Measurements from ENCODE around the gene SHF.
"Not testable (repeated sequence)": the region's sequence is repeated elsewhere in the genome, so short reads cannot be mapped to it uniquely, and the experiment has no call there.

Gene SHF

GRCh38 chr15:45143946-45144345 is 43.8 kb downstream of the SHF start:
- no peaks in the 10 kb centered on the region for H3K9me3 ChIP-seq (ENCODE audit: control insufficient read depth, low read length)
- H3K4me1 ChIP-seq (ENCODE audit: control insufficient read depth, insufficient read depth, low read length, poor library complexity, severe bottlenecking) = peaks cover 10% of the 10 kb centered on the region
- H3K27ac ChIP-seq (ENCODE audit: low read depth, low read length, severe bottlenecking) = no peak overlapping the region
- no peaks in the 10 kb centered on the region for H3K36me3 ChIP-seq (ENCODE audit: control insufficient read depth, insufficient read depth, low read length)
- 90 to 91% methylated on average over 11 of the region's 11 CpGs for WGBS, 2 experiments (ENCODE audit: insufficient coverage in 2 of 2)
- H3K4me3 ChIP-seq (ENCODE audit: extremely low read depth, insufficient read depth, low read length, poor library complexity, severe bottlenecking) = no peak overlapping the region

DNA sequence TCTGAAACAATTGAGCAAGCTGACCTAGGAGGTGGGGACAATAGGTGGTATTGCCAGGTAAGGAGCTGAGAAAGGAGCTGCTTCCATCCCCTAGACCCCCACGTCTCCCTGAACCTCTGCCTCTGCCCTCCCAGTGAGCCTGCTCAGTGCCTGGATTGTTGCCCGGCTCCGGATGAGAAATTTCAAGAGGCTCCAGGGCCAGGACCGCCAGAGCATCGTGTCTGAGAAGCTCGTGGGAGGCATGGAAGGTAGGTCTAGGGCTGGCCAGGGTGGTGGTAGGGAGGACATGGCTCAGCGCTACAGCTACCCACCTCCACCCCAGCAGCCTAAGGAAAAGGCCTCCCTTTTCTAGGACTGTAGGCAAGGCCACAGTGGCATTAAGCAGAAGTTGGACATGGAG is 44.7 kb downstream of the SHF start:
- H3K4me3 ChIP-seq (ENCODE audit: extremely low read depth, insufficient read depth, low read length, poor library complexity, severe bottlenecking) = no peak overlapping the region
- no peaks in the 10 kb centered on the region for H3K36me3 ChIP-seq (ENCODE audit: control insufficient read depth, insufficient read depth, low read length)
- H3K27ac ChIP-seq (ENCODE audit: low read depth, low read length, severe bottlenecking) = no peak overlapping the region
- WGBS, 2 experiments (ENCODE audit: insufficient coverage in 2 of 2) = 92 to 94% methylated on average over 2 to 6 of the region's 7 CpGs
- H3K4me1 ChIP-seq (ENCODE audit: control insufficient read depth, insufficient read depth, low read length, poor library complexity, severe bottlenecking) = peaks cover under 1% of the 10 kb centered on the region
- H3K9me3 ChIP-seq (ENCODE audit: control insufficient read depth, low read length) = no peaks in the 10 kb centered on the region

GRCh38 chr15:45141386-45141785 is 46.4 kb downstream of the SHF start:
- 89 to 95% methylated on average over 3 to 4 of the region's 5 CpGs for WGBS, 2 experiments (ENCODE audit: insufficient coverage in 2 of 2)
- no peak overlapping the region for H3K4me3 ChIP-seq (ENCODE audit: extremely low read depth, insufficient read depth, low read length, poor library complexity, severe bottlenecking)
- no peaks in the 10 kb centered on the region for H3K4me1 ChIP-seq (ENCODE audit: control insufficient read depth, insufficient read depth, low read length, poor library complexity, severe bottlenecking)
- H3K27ac ChIP-seq (ENCODE audit: low read depth, low read length, severe bottlenecking) = no peak overlapping the region
- H3K9me3 ChIP-seq (ENCODE audit: control insufficient read depth, low read length) = no peaks in the 10 kb centered on the region
- no peaks in the 10 kb centered on the region for H3K36me3 ChIP-seq (ENCODE audit: control insufficient read depth, insufficient read depth, low read length)

DNA sequence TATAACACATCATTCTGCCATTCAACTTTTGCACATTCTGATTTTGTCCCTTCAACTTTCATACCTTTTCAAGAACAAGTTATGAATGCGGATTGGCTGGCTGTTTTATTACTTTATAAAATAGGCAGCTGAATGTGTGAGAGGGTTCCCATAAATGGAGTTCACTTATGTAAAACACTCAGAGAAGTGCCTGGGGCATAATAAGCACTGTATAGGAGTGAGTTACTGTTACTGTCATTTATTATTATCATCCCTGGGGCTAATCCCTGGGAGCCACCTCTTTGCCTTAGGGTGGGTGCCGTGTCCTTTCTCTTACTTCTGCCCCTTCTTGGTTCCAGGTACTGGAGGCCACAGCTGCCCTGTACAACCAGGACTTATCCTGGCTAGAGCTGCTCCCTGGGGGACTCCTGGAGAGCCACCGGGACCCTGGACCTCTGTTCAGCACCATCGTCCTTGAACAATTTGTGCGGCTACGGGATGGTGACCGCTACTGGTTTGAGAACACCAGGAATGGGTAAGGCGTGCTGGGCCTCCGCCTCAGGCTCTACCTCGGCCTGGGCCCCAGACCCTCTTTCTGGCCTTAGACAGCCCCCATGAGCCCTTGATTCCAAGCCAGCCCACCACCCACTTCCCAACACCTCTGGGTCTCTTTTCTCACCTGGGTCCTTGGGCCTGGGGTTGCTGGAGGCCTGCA is 47.1 kb downstream of the SHF start:
- no peaks in the 10 kb centered on the region for H3K9me3 ChIP-seq (ENCODE audit: control insufficient read depth, low read length)
- no peaks in the 10 kb centered on the region for H3K36me3 ChIP-seq (ENCODE audit: control insufficient read depth, insufficient read depth, low read length)
- H3K4me1 ChIP-seq (ENCODE audit: control insufficient read depth, insufficient read depth, low read length, poor library complexity, severe bottlenecking) = no peaks in the 10 kb centered on the region
- 91 to 95% methylated on average over 9 of the region's 10 CpGs for WGBS, 2 experiments (ENCODE audit: insufficient coverage in 2 of 2)
- no peak overlapping the region for H3K4me3 ChIP-seq (ENCODE audit: extremely low read depth, insufficient read depth, low read length, poor library complexity, severe bottlenecking)
- no peak overlapping the region for H3K27ac ChIP-seq (ENCODE audit: low read depth, low read length, severe bottlenecking)

- no peaks in the 10 kb centered on the region for H3K36me3 ChIP-seq (ENCODE audit: control insufficient read depth, insufficient read depth, low read length)
- H3K27ac ChIP-seq (ENCODE audit: low read depth, low read length, severe bottlenecking) = no peak overlapping the region
- no peaks in the 10 kb centered on the region for H3K9me3 ChIP-seq (ENCODE audit: control insufficient read depth, low read length)
- no peak overlapping the region for H3K4me3 ChIP-seq (ENCODE audit: extremely low read depth, insufficient read depth, low read length, poor library complexity, severe bottlenecking)
- 90 to 92% methylated on average over 5 to 6 of the region's 6 CpGs for WGBS, 2 experiments (ENCODE audit: insufficient coverage in 2 of 2)
- H3K4me1 ChIP-seq (ENCODE audit: control insufficient read depth, insufficient read depth, low read length, poor library complexity, severe bottlenecking) = no peaks in the 10 kb centered on the region
Observed at GRCh38 chr15:45139770-45140169, 48.0 kb downstream of the SHF start.

DNA sequence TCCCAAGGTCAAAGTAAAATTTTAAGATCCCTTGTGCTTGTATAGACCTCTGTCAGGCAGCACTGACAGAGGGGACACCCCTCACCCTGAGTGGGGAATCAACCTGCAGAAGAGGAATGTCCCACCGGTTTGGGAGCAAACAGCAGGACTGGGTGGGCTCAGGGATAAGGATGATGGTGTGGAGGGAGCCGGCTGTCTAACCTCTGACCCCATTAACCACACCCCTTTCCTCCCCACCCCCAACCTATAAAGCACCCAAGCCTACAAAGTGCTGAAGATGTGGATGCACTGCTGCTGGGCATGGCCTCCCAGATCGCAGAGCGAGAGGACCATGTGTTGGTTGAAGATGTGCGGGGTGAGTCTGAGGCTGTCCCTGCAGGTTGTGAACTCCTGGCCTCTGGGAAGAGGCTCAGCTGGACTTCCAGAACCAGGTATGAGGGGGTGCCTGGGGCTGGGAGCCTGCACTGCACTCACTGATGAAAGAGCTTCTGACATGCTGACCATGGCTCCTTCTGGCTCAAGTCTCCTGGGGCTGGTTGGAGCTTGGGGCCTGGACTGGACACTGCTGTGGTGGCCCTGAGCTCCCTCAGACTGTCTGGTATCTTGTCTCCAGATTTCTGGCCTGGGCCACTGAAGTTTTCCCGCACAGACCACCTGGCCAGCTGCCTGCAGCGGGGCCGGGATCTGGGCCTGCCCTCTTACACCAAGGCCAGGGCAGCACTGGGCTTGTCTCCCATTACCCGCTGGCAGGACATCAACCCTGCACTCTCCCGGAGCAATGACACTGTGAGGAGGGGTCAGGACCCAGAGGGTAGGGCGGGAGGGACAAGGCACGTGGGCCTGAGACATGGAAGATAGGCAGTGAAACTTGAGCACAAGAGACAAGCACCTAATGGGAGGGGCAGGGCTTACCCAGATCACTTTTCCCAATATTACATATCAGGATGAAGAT is 48.7 kb downstream of the SHF start:
- WGBS, 2 experiments (ENCODE audit: insufficient coverage in 2 of 2) = 88 to 92% methylated on average over 7 to 9 of the region's 12 CpGs
- Histone ChIP-seq H3K4me1 (ENCODE audit: control insufficient read depth, insufficient read depth, low read length, poor library complexity, severe bottlenecking) (no peaks in the 10 kb centered on the region), H3K9me3 (ENCODE audit: control insufficient read depth, low read length) (no peaks in the 10 kb centered on the region)

DNA sequence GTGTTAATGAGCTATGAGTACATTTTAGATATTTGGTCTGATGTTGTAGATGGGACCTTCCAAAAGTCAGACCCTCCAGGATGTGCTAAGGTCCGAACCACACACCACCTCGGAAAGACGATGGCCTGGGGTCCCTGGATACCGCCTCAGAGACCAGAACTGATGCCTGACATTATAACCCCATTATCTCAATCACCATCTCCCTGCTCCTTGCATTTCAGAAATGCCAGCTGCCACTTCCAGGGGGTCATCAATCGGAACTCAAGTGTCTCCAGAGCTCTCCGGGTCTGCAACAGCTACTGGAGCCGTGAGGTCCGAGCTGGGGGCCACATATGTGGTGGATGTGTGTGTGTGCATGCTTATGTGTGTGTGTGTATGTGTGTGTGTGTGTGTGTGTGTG is 50.1 kb downstream of the SHF start:
- 83 to 100% methylated on average over 1 to 8 of the region's 8 CpGs for WGBS, 2 experiments (ENCODE audit: insufficient coverage in 2 of 2)
- no peak overlapping the region for H3K4me3 ChIP-seq (ENCODE audit: extremely low read depth, insufficient read depth, low read length, poor library complexity, severe bottlenecking)
- H3K27ac ChIP-seq (ENCODE audit: low read depth, low read length, severe bottlenecking) = no peak overlapping the region
- H3K4me1 ChIP-seq (ENCODE audit: control insufficient read depth, insufficient read depth, low read length, poor library complexity, severe bottlenecking) = no peaks in the 10 kb centered on the region
- H3K36me3 ChIP-seq (ENCODE audit: control insufficient read depth, insufficient read depth, low read length) = no peaks in the 10 kb centered on the region
- H3K9me3 ChIP-seq (ENCODE audit: control insufficient read depth, low read length) = no peaks in the 10 kb centered on the region

More for the DNA sequence above, 48.7 kb downstream of the SHF start:
- no peak overlapping the region for H3K27ac ChIP-seq (ENCODE audit: low read depth, low read length, severe bottlenecking)
- no peaks in the 10 kb centered on the region for H3K36me3 ChIP-seq (ENCODE audit: control insufficient read depth, insufficient read depth, low read length)
- H3K4me3 ChIP-seq (ENCODE audit: extremely low read depth, insufficient read depth, low read length, poor library complexity, severe bottlenecking) = no peak overlapping the region

DNA sequence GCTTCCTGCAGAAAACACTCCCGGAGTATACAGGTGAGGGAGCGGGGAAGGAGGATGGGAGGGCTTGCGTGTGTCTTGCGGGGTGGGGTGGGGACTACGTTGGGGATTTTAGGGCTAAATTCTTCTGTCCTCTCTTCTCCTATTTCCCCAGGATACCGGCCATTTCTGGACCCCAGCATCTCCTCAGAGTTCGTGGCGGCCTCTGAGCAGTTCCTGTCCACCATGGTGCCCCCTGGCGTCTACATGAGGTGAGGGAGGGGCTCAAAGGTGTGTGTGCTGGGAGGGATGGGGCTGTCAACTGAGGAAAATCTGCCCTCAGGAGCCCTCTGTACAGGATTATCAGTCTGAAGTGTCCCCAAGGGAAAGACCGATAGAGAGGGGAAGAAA is 51.4 kb downstream of the SHF start:
- no peak overlapping the region for H3K27ac ChIP-seq (ENCODE audit: low read depth, low read length, severe bottlenecking)
- H3K4me1 ChIP-seq (ENCODE audit: control insufficient read depth, insufficient read depth, low read length, poor library complexity, severe bottlenecking) = no peaks in the 10 kb centered on the region
- no peaks in the 10 kb centered on the region for H3K36me3 ChIP-seq (ENCODE audit: control insufficient read depth, insufficient read depth, low read length)
- WGBS, 2 experiments (ENCODE audit: insufficient coverage in 2 of 2) = 18 to 41% methylated on average over 4 to 7 of the region's 10 CpGs
- H3K9me3 ChIP-seq (ENCODE audit: control insufficient read depth, low read length) = no peaks in the 10 kb centered on the region
- H3K4me3 ChIP-seq (ENCODE audit: extremely low read depth, insufficient read depth, low read length, poor library complexity, severe bottlenecking) = no peak overlapping the region

DNA sequence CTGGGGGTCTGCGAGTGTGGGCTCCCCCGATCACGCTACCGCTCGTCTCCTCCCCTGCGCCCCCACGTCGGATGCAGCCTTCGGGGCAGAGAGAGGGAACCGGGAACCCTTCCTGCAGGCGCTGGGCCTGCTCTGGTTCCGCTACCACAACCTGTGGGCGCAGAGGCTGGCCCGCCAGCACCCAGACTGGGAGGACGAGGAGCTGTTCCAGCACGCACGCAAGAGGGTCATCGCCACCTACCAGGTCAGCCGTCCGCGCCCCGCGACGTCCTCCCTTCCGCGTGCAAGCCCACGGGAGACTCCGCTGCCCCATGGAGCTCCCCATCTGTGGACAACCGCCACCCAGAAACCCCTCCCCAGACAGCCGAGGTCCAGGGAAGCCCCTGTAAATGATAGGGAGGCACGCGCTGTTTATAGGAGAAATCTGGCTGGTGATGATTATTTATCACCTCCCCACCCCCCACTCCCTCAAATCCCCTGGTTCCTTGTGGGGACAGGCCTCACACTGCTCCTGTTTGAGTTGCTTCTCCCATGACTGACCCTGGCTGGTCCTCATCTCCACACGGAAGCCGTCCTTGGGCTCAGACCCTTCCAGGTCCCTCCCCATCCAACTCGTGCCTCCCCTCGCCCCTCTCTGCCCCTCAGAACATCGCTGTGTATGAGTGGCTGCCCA is 51.9 kb downstream of the SHF start:
- H3K9me3 ChIP-seq (ENCODE audit: control insufficient read depth, low read length); H3K4me3 ChIP-seq (ENCODE audit: extremely low read depth, insufficient read depth, low read length, poor library complexity, severe bottlenecking); H3K27ac ChIP-seq (ENCODE audit: low read depth, low read length, severe bottlenecking); H3K4me1 ChIP-seq (ENCODE audit: control insufficient read depth, insufficient read depth, low read length, poor library complexity, severe bottlenecking); H3K36me3 ChIP-seq (ENCODE audit: control insufficient read depth, insufficient read depth, low read length): not testable (repeated sequence)
- 33 to 58% methylated on average over 2 of the region's 37 CpGs for WGBS, 2 experiments (ENCODE audit: insufficient coverage in 2 of 2)

DNA sequence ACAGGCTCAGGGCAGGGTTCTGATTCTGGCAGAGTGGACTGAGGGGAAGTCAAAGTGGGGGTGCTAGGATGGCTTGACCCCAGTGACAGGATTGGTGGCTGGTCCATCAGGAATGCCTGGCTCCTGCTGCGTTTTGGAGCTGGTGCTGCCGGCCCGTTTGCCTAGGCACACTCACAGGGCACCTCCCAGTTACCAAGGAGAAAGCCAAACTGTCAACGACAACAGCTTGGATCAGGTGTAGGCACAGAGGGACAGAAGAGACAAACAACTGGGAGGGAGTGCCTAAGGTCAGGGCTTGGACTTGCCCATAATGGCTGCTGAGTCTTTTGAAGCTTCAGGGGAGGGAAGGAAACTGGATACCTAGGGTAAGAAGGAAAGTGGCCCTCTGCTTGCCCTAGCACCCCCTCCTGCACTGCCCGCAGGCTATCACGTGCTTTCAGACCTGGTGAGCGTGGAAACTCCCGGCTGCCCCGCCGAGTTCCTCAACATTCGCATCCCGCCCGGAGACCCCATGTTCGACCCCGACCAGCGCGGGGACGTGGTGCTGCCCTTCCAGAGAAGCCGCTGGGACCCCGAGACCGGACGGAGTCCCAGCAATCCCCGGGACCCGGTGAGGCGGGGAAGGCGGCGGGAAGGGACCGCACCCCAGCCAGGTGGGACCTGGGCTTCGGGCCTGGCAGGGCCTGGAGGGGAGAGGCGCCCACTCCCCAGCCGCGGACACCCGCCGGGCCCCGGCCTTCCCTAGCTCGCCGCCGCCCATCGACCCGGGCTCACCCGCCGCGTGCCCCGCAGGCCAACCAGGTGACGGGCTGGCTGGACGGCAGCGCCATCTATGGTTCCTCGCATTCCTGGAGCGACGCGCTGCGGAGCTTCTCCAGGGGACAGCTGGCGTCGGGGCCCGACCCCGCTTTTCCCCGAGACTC is 52.8 kb downstream of the SHF start:
- Histone ChIP-seq H3K36me3 (ENCODE audit: control insufficient read depth, insufficient read depth, low read length) (no peaks in the 10 kb centered on the region), H3K9me3 (ENCODE audit: control insufficient read depth, low read length) (no peaks in the 10 kb centered on the region), H3K4me1 (ENCODE audit: control insufficient read depth, insufficient read depth, low read length, poor library complexity, severe bottlenecking) (peaks cover 3% of the 10 kb centered on the region), H3K27ac (ENCODE audit: low read depth, low read length, severe bottlenecking) (no peak overlapping the region), H3K4me3 (ENCODE audit: extremely low read depth, insufficient read depth, low read length, poor library complexity, severe bottlenecking) (no peak overlapping the region)
- WGBS, 2 experiments (ENCODE audit: insufficient coverage in 2 of 2) = 21 to 37% methylated on average over 30 to 37 of the region's 57 CpGs

Data from mesodermal cell (in vitro differentiated cells).